Measurements from ENCODE around the gene GLRA1. TPM values are rescaled to one million over a fixed set of nuclear protein-coding genes. Genes with fewer than 3 reads are reported as not detected.

Gene GLRA1
- total RNA-seq (not detected), polyA plus RNA-seq (not detected)
- long read RNA-seq, donor 1: 0 reads
- long read RNA-seq, donor 2: 0 reads

GRCh38 chr5:151924564-151925301 lies at the start of gene GLRA1:
Gene GLRA1, minus strand, starts transcription at chr5:151924851. Its CDS starts 302 bp downstream, at chr5:151924549.
- H3K36me3 ChIP-seq: no peaks in the 10 kb centered on the region
- WGBS, 5 donors: 10 to 13% (median 11%) methylated on average over 40 to 44 of the region's 44 CpGs
- intact Hi-C loops (cut with DNase I; ENCODE audit: low total_unique reads): no loop called here
- TF ChIP-seq CTCF (IDR thresholded peaks at IDR 0.05 in 8 of 11, conservative IDR thresholded peaks at IDR 0.05 in 3 of 11) (no peak), POLR2AphosphoS5 (IDR thresholded peaks at IDR 0.05) (no peak), POLR2A (IDR thresholded peaks at IDR 0.05) (no peak)
- H3K27me3 ChIP-seq (replicated peaks in 1 of 7): peaks cover 0 to 41% (median 18%) of the 10 kb centered on the region in 7 donors
- H3K27ac ChIP-seq: no peak within 1 kb of the TSS
- no peak for DNase-seq
- H3K4me1 ChIP-seq: no peaks in the 10 kb centered on the region
- H3K4me3 ChIP-seq: no peak within 1 kb of the TSS
- peaks cover 0 to 12% (median under 1%) of the 10 kb centered on the region in 8 donors for H3K9me3 ChIP-seq

DNA sequence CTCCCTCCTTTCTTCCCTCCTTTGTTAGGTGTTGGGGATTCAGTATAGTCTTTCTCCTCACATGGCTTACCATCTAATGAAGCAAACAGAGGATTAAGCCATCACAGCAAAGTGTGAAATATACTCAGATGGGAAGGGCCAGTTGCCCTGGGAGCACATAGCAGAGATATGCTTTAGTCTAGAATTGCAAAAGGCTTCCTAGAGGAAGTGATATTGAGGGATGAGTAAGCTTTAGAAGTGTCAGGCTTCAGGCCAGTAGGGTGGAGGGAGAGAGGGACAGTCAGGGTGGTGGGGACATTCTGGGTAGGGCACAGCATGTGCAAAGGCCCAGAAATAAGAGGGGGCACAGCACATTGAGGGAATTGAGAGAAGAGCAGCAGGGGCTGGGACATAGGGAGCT lies 46.2 kb upstream of the GLRA1 start:
- DNase-seq: no peak
- Histone ChIP-seq H3K9me3 (no peaks in the 10 kb centered on the region), H3K36me3 (no peaks in the 10 kb centered on the region), H3K27me3 (replicated peaks in 1 of 7) (no peaks in the 10 kb centered on the region), H3K4me3 (no peak overlapping the region), H3K4me1 (no peaks in the 10 kb centered on the region), H3K27ac (no peak overlapping the region)
- intact Hi-C loops (cut with DNase I; ENCODE audit: low total_unique reads): no loop called here
- TF ChIP-seq POLR2A (IDR thresholded peaks at IDR 0.05): no peak
- TF ChIP-seq CTCF (IDR thresholded peaks at IDR 0.05 in 8 of 11, conservative IDR thresholded peaks at IDR 0.05 in 3 of 11): no peak
- no peak for TF ChIP-seq POLR2AphosphoS5 (IDR thresholded peaks at IDR 0.05)

DNA sequence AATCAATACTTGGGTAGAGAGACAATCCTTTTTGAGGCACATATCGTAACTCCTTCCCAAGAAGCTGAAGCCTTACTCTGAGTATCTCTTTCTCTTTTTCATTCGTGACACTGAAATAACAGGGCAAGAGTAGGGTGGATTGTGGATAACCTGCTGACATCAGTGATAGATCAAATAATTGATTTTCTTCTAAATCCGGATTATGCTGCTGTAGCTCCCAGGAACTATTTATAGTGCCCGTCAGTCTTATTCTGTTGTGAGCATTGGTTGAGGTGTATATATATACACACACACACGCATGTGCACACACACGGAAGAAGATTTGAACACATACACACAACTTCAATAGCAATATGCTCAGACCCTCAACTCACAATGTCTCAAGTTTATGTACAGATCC lies 43.2 kb upstream of the GLRA1 start:
- no peak for DNase-seq
- no peak overlapping the region for H3K4me3 ChIP-seq
- H3K27ac ChIP-seq: no peak overlapping the region
- no peaks in the 10 kb centered on the region for H3K36me3 ChIP-seq
- intact Hi-C loops (cut with DNase I; ENCODE audit: low total_unique reads): no loop called here
- 73 to 90% (median 84%) methylated on average over 6 of the region's 6 CpGs for WGBS, 5 donors
- TF ChIP-seq POLR2A (IDR thresholded peaks at IDR 0.05): no peak
- TF ChIP-seq POLR2AphosphoS5 (IDR thresholded peaks at IDR 0.05): no peak
- no peak for TF ChIP-seq CTCF (IDR thresholded peaks at IDR 0.05 in 8 of 11, conservative IDR thresholded peaks at IDR 0.05 in 3 of 11)
- no peaks in the 10 kb centered on the region for H3K4me1 ChIP-seq
- H3K9me3 ChIP-seq: no peaks in the 10 kb centered on the region
- H3K27me3 ChIP-seq (replicated peaks in 1 of 7): no peaks in the 10 kb centered on the region

- H3K36me3 ChIP-seq: no peaks in the 10 kb centered on the region
- no peaks in the 10 kb centered on the region for H3K27me3 ChIP-seq (replicated peaks in 1 of 7)
- DNase-seq: no peak
- H3K4me3 ChIP-seq: no peak overlapping the region
- WGBS, 5 donors: 82 to 92% (median 89%) methylated on average over 1 of the region's 1 CpG
- H3K27ac ChIP-seq: no peak overlapping the region
- intact Hi-C loops (cut with DNase I; ENCODE audit: low total_unique reads): no loop called here
- H3K4me1 ChIP-seq: no peaks in the 10 kb centered on the region
- H3K9me3 ChIP-seq: no peaks in the 10 kb centered on the region
- TF ChIP-seq CTCF (IDR thresholded peaks at IDR 0.05 in 8 of 11, conservative IDR thresholded peaks at IDR 0.05 in 3 of 11) (no peak), POLR2A (IDR thresholded peaks at IDR 0.05) (no peak), POLR2AphosphoS5 (IDR thresholded peaks at IDR 0.05) (no peak)
These were observed 41.4 kb upstream of the GLRA1 start for GRCh38 chr5:151966046-151966445.
